GM21381 (cell line): Measurements from ENCODE around the gene AFG1L.

ENCODE experiments used
- ATAC-seq: cut with Tn5 transposase; IDR thresholded peaks from one replicate; pipeline ENCODE4 v1.9.1; 2021; ENCODE audit warnings: mild to moderate bottlenecking, moderate library complexity; ENCODE audit not compliant: unreplicated experiment

Gene AFG1L

GRCh38 chr6:108568551-108569305 is 273.9 kb downstream of the AFG1L start:
- ATAC-seq = no peak

- no peak for ATAC-seq
Observed at GRCh38 chr6:108570517-108570916, 275.7 kb downstream of the AFG1L start.

GRCh38 chr6:108574457-108575141 is 279.7 kb downstream of the AFG1L start:
- ATAC-seq = no peak
